WTC11 (cell line): ENCODE measurements around the gene PNISR.

Experiments used
- ATF2 ChIP-seq: sonication (generic); formaldehyde crosslinking; IDR thresholded peaks from 2 replicates; pipeline ENCODE4 v1.8.1; 2022; ENCODE audit warnings: low read depth, missing genetic modification reagents, borderline replicate concordance
- ATF3 ChIP-seq: sonication (generic); formaldehyde crosslinking; conservative IDR thresholded peaks from 2 replicates; pipeline ENCODE4 v1.8.1; 2022; ENCODE audit warnings: mild to moderate bottlenecking, missing genetic modification reagents
- CTCF ChIP-seq: fragments of 200-600 bp; IDR thresholded peaks from 2 replicates; pipeline ENCODE4 v1.8.0; 2022; ENCODE audit warnings: antibody characterized with exemption
- E2F4 ChIP-seq: sonication (generic); formaldehyde crosslinking; IDR thresholded peaks from 2 replicates; pipeline ENCODE4 v1.8.1; 2022; ENCODE audit warnings: low read depth, mild to moderate bottlenecking, moderate library complexity, missing genetic modification reagents, borderline replicate concordance
- FOXJ3 ChIP-seq: sonication (generic); formaldehyde crosslinking; IDR thresholded peaks from 2 replicates; pipeline ENCODE4 v1.9.0; 2021; ENCODE audit warnings: missing genetic modification reagents, mild to moderate bottlenecking, borderline replicate concordance
- JUN ChIP-seq: sonication (generic); formaldehyde crosslinking; IDR thresholded peaks from 2 replicates; pipeline ENCODE4 v1.8.0; 2023; ENCODE audit warnings: mild to moderate bottlenecking, missing genetic modification reagents
- KAT7 ChIP-seq: sonication (generic); formaldehyde crosslinking; IDR thresholded peaks from 2 replicates; pipeline ENCODE4 v1.8.1; 2023; ENCODE audit warnings: missing genetic modification reagents, mild to moderate bottlenecking, borderline replicate concordance
- MAX ChIP-seq: sonication (generic); formaldehyde crosslinking; IDR thresholded peaks from 2 replicates; pipeline ENCODE4 v1.8.0; 2022; ENCODE audit warnings: mild to moderate bottlenecking, missing genetic modification reagents
- NFE2L1 ChIP-seq: sonication (generic); formaldehyde crosslinking; IDR thresholded peaks from 2 replicates; pipeline ENCODE4 v1.8.1; 2023; ENCODE audit warnings: missing genetic modification reagents
- NR1H2 ChIP-seq: sonication (generic); formaldehyde crosslinking; IDR thresholded peaks from 2 replicates; pipeline ENCODE4 v1.9.0; 2021; ENCODE audit warnings: mild to moderate bottlenecking, moderate library complexity, missing genetic modification reagents
- USF1 ChIP-seq: sonication (generic); formaldehyde crosslinking; IDR thresholded peaks from 2 replicates; pipeline ENCODE4 v1.8.0; 2022; ENCODE audit warnings: mild to moderate bottlenecking, missing genetic modification reagents
- ZNF512 ChIP-seq: sonication (generic); formaldehyde crosslinking; IDR thresholded peaks from 2 replicates; pipeline ENCODE4 v1.8.1; 2022; ENCODE audit warnings: missing genetic modification reagents, borderline replicate concordance
- ZSCAN18 ChIP-seq: fragments of 250-450 bp; sonication (Bioruptor Pico); IDR thresholded peaks from 2 replicates; pipeline ENCODE4 v2.1.2; 2022; ENCODE audit warnings: mild to moderate bottlenecking, moderate library complexity

GRCh38 chr6:99407076-99407475, 18.0 kb downstream of the PNISR start:
- no peak for TF ChIP-seq ATF3 (CRISPR knock-in tag)
- no peak for TF ChIP-seq NR1H2 (CRISPR knock-in tag)
- TF ChIP-seq CTCF = no peak
- TF ChIP-seq JUN (CRISPR knock-in tag) = no peak
- no peak for TF ChIP-seq KAT7 (CRISPR knock-in tag)
- no peak for TF ChIP-seq USF1 (CRISPR knock-in tag)
- TF ChIP-seq MAX (CRISPR knock-in tag) = no peak
- no peak for TF ChIP-seq ZSCAN18 (CRISPR knock-in tag)
- no peak for TF ChIP-seq E2F4
- no peak for TF ChIP-seq FOXJ3 (CRISPR knock-in tag)
- no peak for TF ChIP-seq ATF2 (CRISPR knock-in tag)
- TF ChIP-seq NFE2L1 = no peak
- TF ChIP-seq ZNF512 (CRISPR knock-in tag) = no peak
